ENCODE measurements around the gene KLHL29.

DNA sequence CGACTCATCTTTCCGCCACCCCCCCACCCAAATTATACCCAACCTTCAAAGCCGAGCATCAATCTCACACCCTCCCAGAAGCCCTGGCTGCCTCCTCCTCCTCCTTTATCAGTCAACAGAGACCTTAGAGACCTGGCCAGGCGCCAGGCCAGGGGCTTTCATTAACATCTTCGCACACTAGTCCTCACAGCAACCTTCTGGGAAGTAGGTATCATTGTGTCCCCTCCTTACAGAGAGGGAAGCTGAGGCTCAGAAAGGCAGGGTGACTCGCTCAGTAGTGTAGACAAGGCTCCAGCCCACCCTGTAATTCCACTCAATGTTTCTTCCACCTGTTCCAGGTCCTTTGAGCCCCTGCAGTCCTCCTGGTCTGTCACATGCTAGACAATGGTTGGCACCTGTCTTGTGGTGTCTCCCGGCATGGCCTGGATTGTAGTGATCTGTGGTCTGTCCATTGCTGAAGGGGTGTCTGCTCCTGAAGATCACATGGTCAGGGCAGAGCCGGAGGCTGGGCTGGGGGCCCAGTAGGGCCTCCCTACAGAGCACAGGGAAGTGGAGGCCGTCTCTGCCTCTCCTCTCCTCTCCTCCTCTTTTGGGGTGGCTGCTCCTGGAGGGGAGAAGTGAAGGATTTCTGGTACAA, 36.0 kb downstream of the KLHL29 start:
- TF ChIP-seq CTCF (IDR thresholded peaks at IDR 0.05) = no peak
- TF ChIP-seq, protein P1, sequence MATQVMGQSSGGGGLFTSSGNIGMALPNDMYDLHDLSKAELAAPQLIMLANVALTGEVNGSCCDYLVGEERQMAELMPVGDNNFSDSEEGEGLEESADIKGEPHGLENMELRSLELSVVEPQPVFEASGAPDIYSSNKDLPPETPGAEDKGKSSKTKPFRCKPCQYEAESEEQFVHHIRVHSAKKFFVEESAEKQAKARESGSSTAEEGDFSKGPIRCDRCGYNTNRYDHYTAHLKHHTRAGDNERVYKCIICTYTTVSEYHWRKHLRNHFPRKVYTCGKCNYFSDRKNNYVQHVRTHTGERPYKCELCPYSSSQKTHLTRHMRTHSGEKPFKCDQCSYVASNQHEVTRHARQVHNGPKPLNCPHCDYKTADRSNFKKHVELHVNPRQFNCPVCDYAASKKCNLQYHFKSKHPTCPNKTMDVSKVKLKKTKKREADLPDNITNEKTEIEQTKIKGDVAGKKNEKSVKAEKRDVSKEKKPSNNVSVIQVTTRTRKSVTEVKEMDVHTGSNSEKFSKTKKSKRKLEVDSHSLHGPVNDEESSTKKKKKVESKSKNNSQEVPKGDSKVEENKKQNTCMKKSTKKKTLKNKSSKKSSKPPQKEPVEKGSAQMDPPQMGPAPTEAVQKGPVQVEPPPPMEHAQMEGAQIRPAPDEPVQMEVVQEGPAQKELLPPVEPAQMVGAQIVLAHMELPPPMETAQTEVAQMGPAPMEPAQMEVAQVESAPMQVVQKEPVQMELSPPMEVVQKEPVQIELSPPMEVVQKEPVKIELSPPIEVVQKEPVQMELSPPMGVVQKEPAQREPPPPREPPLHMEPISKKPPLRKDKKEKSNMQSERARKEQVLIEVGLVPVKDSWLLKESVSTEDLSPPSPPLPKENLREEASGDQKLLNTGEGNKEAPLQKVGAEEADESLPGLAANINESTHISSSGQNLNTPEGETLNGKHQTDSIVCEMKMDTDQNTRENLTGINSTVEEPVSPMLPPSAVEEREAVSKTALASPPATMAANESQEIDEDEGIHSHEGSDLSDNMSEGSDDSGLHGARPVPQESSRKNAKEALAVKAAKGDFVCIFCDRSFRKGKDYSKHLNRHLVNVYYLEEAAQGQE (IDR thresholded peaks at IDR 0.05; ENCODE audit: low read depth, low read length) = no peak
- TF ChIP-seq EZH2phosphoT487 (IDR thresholded peaks at IDR 0.05; ENCODE audit: borderline replicate concordance, low read depth) = no peak
- no peak for TF ChIP-seq RFX5 (IDR thresholded peaks at IDR 0.05; ENCODE audit: low read length)
- no peak for TF ChIP-seq POLR2AphosphoS5 (IDR thresholded peaks at IDR 0.05; ENCODE audit: low read depth, low read length)
- TF ChIP-seq, protein P2, sequence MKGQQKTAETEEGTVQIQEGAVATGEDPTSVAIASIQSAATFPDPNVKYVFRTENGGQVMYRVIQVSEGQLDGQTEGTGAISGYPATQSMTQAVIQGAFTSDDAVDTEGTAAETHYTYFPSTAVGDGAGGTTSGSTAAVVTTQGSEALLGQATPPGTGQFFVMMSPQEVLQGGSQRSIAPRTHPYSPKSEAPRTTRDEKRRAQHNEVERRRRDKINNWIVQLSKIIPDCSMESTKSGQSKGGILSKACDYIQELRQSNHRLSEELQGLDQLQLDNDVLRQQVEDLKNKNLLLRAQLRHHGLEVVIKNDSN (IDR thresholded peaks at IDR 0.05; ENCODE audit: borderline replicate concordance, low read depth) = no peak

Data from SK-N-SH (cell line).